ENCODE measurements around the gene SIGLEC12.
"Not testable (repeated sequence)": the region's sequence is repeated elsewhere in the genome, so short reads cannot be mapped to it uniquely, and the experiment has no call there.

Gene SIGLEC12

GRCh38 chr19:51480590-51480989 is 21.0 kb downstream of the SIGLEC12 start:
- no peak for DNase-seq (ENCODE audit: low read depth)

DNA sequence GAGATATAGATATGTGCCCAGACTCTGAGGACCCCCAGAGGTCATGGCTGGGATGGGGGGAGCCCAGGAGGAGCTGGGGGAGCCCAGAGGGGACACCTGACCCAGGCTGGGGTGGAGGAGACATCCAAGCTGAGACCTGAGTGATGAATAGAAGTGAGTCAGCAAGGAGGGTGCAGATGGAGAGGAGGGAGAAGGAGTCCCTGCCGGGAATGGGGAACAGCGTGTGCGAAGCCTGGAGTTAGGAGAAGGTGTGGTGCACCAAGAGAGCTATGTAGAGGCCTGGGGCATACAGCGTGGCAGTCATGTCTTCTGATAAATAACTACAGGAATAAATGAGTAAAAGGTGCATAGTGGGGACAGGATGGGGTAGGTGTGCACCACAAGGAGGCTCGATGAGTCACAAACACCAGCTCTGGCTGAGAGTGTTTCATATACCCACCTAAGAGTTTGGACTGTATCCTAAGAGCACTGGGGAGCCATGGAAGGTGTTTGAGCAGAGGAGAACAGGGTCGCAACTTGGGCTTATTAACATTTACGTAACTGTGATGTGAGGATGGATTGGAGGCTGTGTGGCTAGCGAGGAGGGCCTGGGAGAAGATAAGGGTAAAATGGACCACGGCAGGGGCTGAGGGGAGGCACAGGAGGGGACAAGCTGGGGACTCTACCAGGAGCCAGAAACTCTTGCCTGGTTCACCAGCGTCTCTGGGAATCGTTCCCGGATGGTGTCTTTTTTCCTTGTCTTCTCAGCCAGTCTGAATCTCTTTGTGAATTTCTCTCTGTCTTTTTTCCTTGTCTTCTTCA is 21.9 kb downstream of the SIGLEC12 start:
- no peak for DNase-seq (ENCODE audit: low read depth)

DNA sequence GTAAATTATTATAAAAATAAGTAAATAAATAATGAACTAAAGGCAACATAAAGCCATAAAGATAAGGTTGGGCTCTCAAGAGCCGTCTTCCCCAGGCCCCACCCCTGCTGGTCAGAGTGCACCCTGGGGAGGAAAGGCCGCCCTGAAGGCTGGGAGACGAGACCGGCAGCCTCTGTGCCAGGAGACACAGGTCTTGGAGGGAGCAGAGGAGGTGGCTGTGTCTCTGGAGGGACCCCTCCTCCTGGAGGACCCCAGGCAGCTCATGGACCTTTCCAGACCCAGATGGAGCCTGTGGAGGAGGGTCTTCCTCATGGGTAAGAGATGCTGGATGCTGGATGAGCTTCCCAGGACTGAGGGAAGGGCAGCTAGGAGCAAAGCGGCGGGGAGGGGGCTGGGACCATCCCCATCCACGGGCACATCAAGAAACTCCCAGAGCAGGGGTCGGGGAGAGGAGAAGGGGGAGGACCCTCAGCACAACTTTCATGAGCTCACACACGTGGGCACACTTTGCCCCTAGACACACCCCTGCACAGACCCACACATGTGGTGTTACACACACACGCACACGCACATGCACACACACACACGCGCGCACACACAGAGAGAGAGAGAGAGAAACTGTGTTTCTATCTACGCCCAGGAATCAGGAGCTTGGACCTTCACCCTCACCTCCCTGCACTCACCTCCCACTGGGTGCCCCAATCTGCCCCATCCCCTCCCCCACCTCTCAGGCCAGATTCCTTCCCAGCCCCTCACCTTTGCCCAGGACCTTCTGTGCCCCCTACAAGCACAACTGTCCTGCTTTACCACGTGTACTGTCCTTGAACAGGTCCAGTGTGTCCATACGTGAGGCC is 23.0 kb downstream of the SIGLEC12 start, which contains the start of gene CEACAM18:
Gene CEACAM18, plus strand, starts transcription at position 159 of the 854 bp plus-strand sequence.
- DNase-seq (ENCODE audit: low read depth), result no peak

- DNase-seq (ENCODE audit: low read depth), result no peak
These were observed 24.3 kb downstream of the SIGLEC12 start for GRCh38 chr19:51477344-51477743.

- DNase-seq (ENCODE audit: low read depth), result no peak
These were observed 25.4 kb downstream of the SIGLEC12 start for GRCh38 chr19:51476164-51476563.

- peak; percentile 84 for DNase-seq (ENCODE audit: low read depth)
These were observed 28.4 kb downstream of the SIGLEC12 start for GRCh38 chr19:51473009-51473707.

GRCh38 chr19:51472607-51473006 is 29.0 kb downstream of the SIGLEC12 start:
- DNase-seq (ENCODE audit: low read depth), result no peak

DNA sequence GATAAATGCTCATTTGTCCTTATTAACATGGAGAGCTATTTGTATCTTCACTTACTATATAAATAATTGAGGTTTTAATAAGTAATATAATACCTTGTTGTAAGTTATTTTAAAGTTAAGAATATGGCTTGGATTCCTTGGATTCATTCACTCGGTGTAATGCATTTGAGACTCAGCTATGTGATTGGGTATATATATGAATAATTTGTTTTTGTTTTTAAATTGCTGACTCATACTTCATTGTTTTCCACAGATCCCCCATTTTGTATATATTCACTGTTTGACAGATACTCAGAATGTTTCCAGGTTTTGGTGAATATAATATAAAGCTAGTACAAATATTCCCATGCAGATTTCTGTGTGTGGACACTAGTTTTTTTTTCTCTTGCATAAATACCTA is 30.1 kb downstream of the SIGLEC12 start:
- no peak for DNase-seq (ENCODE audit: low read depth)

GRCh38 chr19:51470966-51471365 is 30.6 kb downstream of the SIGLEC12 start:
- no peak for DNase-seq (ENCODE audit: low read depth)

DNA sequence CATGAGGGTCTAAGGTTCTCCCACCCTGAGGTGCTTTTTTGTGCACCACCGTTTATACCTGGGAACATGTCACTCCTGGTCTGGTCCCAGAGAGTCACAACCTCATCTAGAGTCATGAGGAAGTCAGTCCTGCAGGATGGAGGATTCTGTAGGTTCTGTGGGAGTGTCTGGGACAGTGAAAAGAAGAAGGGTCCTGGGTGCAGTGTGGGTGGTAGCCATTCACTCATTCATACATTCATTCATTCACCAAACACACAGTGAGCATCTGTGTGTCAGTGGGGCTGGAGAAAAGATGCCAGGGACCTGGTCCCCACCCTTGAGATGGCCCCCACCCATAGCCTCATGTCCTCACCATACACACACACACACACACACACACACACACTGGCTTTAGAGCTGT is 32.0 kb downstream of the SIGLEC12 start:
- no peak for DNase-seq (ENCODE audit: low read depth)

GRCh38 chr19:51469162-51469561 is 32.4 kb downstream of the SIGLEC12 start:
- no peak for DNase-seq (ENCODE audit: low read depth)

GRCh38 chr19:51468545-51468920 is 33.1 kb downstream of the SIGLEC12 start:
- no peak for DNase-seq (ENCODE audit: low read depth)

GRCh38 chr19:51467864-51468544 is 33.6 kb downstream of the SIGLEC12 start:
- no peak for DNase-seq (ENCODE audit: low read depth)

- no peak for DNase-seq (ENCODE audit: low read depth)
These were observed 34.9 kb downstream of the SIGLEC12 start for GRCh38 chr19:51466723-51467122.

DNA sequence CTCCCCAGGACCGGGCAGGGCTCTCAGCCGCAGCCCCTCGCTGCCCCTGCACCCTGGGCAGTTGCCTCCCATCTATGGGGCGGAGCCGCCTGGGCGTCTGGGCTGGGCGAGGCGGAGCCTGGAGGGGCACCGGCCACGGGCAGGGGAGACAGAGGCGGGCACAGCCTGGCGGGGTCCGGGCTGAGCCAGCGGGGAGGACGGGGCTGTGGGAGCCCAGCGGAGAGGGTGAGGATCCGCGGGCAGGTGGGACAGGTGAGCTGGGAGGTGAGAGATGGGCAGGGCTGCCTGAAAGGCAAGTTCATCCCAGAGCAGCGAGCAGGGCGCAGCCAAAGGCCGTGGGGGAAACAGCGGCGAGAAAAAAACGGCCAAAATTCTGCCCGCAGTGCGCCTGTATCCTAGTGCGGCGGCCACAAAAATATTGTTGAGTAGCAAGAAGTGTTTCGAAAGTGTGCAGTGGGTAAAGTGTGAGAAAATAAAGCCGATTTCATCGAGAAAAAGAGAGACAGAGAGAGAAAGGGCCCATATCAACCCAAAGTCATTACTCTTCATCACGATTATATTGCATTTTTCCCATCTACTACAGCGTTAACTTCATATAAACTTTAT is 37.5 kb downstream of the SIGLEC12 start:
- not testable (repeated sequence) for DNase-seq (ENCODE audit: low read depth)

DNA sequence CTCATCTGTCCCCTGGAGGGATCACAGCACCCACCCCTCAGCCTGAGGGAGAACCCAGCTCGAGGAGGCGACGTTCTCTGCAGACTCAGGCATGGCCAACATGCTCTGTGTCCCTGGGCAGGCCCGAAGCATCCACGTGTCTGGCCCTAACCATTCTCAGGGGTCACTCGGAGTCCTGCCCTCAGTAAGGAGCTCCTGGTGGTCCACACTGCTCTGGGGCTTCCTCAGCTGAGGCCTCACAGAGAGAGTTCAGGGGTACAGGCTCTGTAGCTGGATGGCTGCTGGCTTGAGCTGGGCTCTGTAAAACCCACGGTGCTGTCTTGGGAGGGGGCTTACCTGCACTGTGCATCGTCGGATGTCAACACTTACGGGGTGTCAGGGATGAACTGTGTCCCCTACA is 38.9 kb downstream of the SIGLEC12 start:
- no peak for DNase-seq (ENCODE audit: low read depth)

- no peak for DNase-seq (ENCODE audit: low read depth)
These were observed 39.3 kb downstream of the SIGLEC12 start for GRCh38 chr19:51462276-51462675.

- no peak for DNase-seq (ENCODE audit: low read depth)
These were observed 39.9 kb downstream of the SIGLEC12 start for GRCh38 chr19:51461723-51462161.

GRCh38 chr19:51460164-51460992 is 41.2 kb downstream of the SIGLEC12 start:
- no peak for DNase-seq (ENCODE audit: low read depth)

DNA sequence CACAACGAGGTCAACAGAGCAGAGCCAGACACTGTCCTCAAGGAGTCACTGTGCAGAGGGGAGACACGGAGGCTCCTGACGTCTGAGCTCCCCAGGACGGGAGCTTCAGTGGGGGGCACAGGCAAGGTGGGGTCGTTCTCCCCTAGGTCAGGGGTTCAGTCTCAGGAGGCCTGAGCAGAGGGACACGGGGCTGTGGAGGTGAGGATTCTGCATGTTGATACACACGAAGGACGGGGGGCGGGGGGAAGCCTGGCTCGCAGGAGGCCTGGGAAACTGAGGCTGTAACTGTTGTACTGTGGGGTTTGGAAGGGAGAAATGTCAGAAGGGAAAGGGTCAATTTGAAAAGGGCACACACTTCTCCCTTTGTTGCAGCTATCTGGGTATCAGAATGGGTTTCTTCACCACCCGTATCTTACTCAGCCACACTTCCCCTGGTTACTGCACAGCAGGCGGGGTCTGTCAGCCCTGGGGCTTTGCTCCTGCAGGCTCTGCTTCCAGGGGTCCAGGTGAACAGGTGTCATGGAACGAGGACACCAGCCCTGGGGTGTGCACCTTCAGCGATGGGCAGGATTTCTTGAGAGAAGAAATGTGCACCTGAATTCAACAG is 42.6 kb downstream of the SIGLEC12 start:
- DNase-seq (ENCODE audit: low read depth), result no peak

All from stimulated activated CD8-positive, alpha-beta memory T cell treated with anti-CD3 and anti-CD28 coated beads, Interleukin-15, amount 100 ng/mL, for 1 hour (primary cell).